GM23338 (cell line): Measurements from ENCODE around the gene CCDC40. TPM values are rescaled to one million over a fixed set of nuclear protein-coding genes. Genes with fewer than 3 reads are reported as not detected.
A peak's percentile ranks its signal among the peaks of the same experiment; 100 is the strongest.

Source experiments
- ATAC-seq: fragments of 200-7000 bp; cut with Tn5 transposase; 3 replicates; pipeline ENCODE4 v1.9.1; 2020
- DNase-seq: peaks from one replicate; pipeline ENCODE4 v3.0.0-alpha.2; 2015; ENCODE audit warnings: low spot score
- H2AFZ ChIP-seq: fragments of 200-600 bp; sonication (generic); 2 replicates; pipeline ENCODE4 v1.8.0; 2016; ENCODE audit warnings: antibody characterized with exemption, mild to moderate bottlenecking, moderate library complexity
- H3F3A ChIP-seq: fragments of 200-600 bp; sonication (generic); replicated peaks from 2 replicates; pipeline ENCODE4 v1.8.0; 2017; ENCODE audit warnings: antibody characterized with exemption, mixed run types, low read depth
- H3K27ac ChIP-seq: fragments of 200-600 bp; sonication (generic); 2 replicates; pipeline ENCODE4 v1.6.1; 2016; ENCODE audit warnings: low read depth
- H3K27me3 ChIP-seq: fragments of 200-600 bp; sonication (generic); 2 replicates; pipeline ENCODE4 v1.8.0; 2016; ENCODE audit warnings: mild to moderate bottlenecking, mixed run types, moderate library complexity; ENCODE audit not compliant: insufficient read depth
- H3K36me3 ChIP-seq: fragments of 200-600 bp; sonication (generic); 2 replicates; pipeline ENCODE4 v1.8.0; 2016; ENCODE audit warnings: mild to moderate bottlenecking; ENCODE audit not compliant: insufficient read depth
- H3K4me1 ChIP-seq: fragments of 200-600 bp; sonication (generic); 2 replicates; pipeline ENCODE4 v1.8.0; 2016; ENCODE audit warnings: mild to moderate bottlenecking, moderate library complexity; ENCODE audit not compliant: insufficient read depth
- H3K4me2 ChIP-seq: fragments of 200-600 bp; sonication (generic); 2 replicates; pipeline ENCODE4 v1.7.1; 2017; ENCODE audit warnings: mixed run types
- H3K4me3 ChIP-seq: fragments of 200-600 bp; sonication (generic); 2 replicates; pipeline ENCODE4 v1.6.1; 2016; ENCODE audit warnings: mixed run types
- H3K79me2 ChIP-seq: fragments of 200-600 bp; sonication (generic); replicated peaks from 2 replicates; pipeline ENCODE4 v1.8.0; 2017; ENCODE audit warnings: mild to moderate bottlenecking; ENCODE audit not compliant: insufficient read depth
- H3K9me2 ChIP-seq: fragments of 200-600 bp; sonication (generic); 2 replicates; pipeline ENCODE4 v1.8.0; 2017; ENCODE audit not compliant: insufficient read depth
- H4K20me1 ChIP-seq: fragments of 200-600 bp; sonication (generic); replicated peaks from 2 replicates; pipeline ENCODE4 v1.8.0; 2017; ENCODE audit warnings: mild to moderate bottlenecking; ENCODE audit not compliant: insufficient read depth
- H3K27ac Mint-ChIP-seq: 2 replicates; pipeline ENCODE4 v1.8.0; 2020; ENCODE audit warnings: inconsistent platforms, mild to moderate bottlenecking, moderate library complexity, mixed read lengths
- H3K27me3 Mint-ChIP-seq: 3 replicates; pipeline ENCODE4 v1.8.0; 2022; ENCODE audit warnings: low read depth, mild to moderate bottlenecking, moderate library complexity, mixed read lengths, inconsistent platforms; ENCODE audit not compliant: insufficient read depth, poor library complexity
- H3K36me3 Mint-ChIP-seq: 3 replicates; pipeline ENCODE4 v1.8.0; 2021; ENCODE audit warnings: low read depth, mild to moderate bottlenecking, inconsistent platforms, moderate library complexity, mixed read lengths
- H3K4me1 Mint-ChIP-seq: 3 replicates; pipeline ENCODE4 v1.8.0; 2020; ENCODE audit warnings: mild to moderate bottlenecking, inconsistent platforms, mixed read lengths
- H3K4me3 Mint-ChIP-seq: 3 replicates; pipeline ENCODE4 v1.8.0; 2021; ENCODE audit warnings: moderate library complexity, mild to moderate bottlenecking, inconsistent platforms, mixed read lengths
- H3K9me3 Mint-ChIP-seq: 3 replicates; pipeline ENCODE4 v1.8.0; 2020; ENCODE audit warnings: moderate library complexity, mild to moderate bottlenecking, inconsistent platforms, mixed read lengths
- CREB1 ChIP-seq: fragments of 250-450 bp; sonication (Bioruptor Pico); IDR thresholded peaks from 2 replicates; pipeline ENCODE4 v1.5.0; 2020; ENCODE audit warnings: low read depth, mild to moderate bottlenecking, moderate library complexity
- EZH2 ChIP-seq: fragments of 200-600 bp; sonication (generic); IDR thresholded peaks from one replicate; pipeline ENCODE4 v1.8.0; 2017; ENCODE audit warnings: antibody characterized with exemption, mild to moderate bottlenecking, low read depth; ENCODE audit not compliant: unreplicated experiment
- EZH2phosphoT487 ChIP-seq: fragments of 200-600 bp; sonication (generic); IDR thresholded peaks from one replicate; pipeline ENCODE4 v1.8.1; 2018; ENCODE audit warnings: antibody characterized with exemption; ENCODE audit not compliant: unreplicated experiment
- NANOG ChIP-seq: IDR thresholded peaks from 2 replicates; pipeline ENCODE4 v1.6.1; 2016; ENCODE audit warnings: antibody characterized with exemption, borderline replicate concordance
- POLR2AphosphoS5 ChIP-seq: IDR thresholded peaks from 2 replicates; pipeline ENCODE4 v1.6.1; 2016; ENCODE audit warnings: antibody characterized with exemption, low read depth
- STAT1 ChIP-seq: IDR thresholded peaks from one replicate; pipeline ENCODE4 v1.6.1; 2016; ENCODE audit warnings: antibody characterized with exemption; ENCODE audit not compliant: unreplicated experiment
- ZNF114 ChIP-seq: fragments of 250-450 bp; sonication (Bioruptor Pico); IDR thresholded peaks from 2 replicates; pipeline ENCODE4 v1.5.0; 2020; ENCODE audit warnings: mild to moderate bottlenecking, moderate library complexity
- ZNF331 ChIP-seq: fragments of 250-450 bp; sonication (Bioruptor Pico); IDR thresholded peaks from 2 replicates; pipeline ENCODE4 v1.5.0; 2020; ENCODE audit warnings: low read depth, mild to moderate bottlenecking, moderate library complexity
- polyA plus RNA-seq: library from polyadenylated mRNA; unstranded; fragments of >200 nt; fragmentation: Nextera tagmentation; extraction: Ambion mirVana; gene quantifications from 2 replicates; pipeline ENCODE4 v1.2.1, GENCODE V29; 2016
- total RNA-seq: library from RNA; depleted of rRNA; stranded (reverse); fragments of >200 nt; shearing (Covaris generic); gene quantifications from 2 replicates; pipeline ENCODE4 v1.2.3, GENCODE V29; 2014
- TF ChIP-seq, protein P1 (sequence below): IDR thresholded peaks from 2 replicates; pipeline ENCODE4 v1.6.1; 2016; ENCODE audit warnings: antibody characterized with exemption
- TF ChIP-seq, protein P2 (sequence below): IDR thresholded peaks from one replicate; pipeline ENCODE4 v1.6.1; 2018; ENCODE audit warnings: antibody characterized with exemption; ENCODE audit not compliant: unreplicated experiment

The CCDC40 gene
- total and polyA plus RNA-seq, 2 experiments from 2014 or later = 7.6 to 8.1 TPM

DNA sequence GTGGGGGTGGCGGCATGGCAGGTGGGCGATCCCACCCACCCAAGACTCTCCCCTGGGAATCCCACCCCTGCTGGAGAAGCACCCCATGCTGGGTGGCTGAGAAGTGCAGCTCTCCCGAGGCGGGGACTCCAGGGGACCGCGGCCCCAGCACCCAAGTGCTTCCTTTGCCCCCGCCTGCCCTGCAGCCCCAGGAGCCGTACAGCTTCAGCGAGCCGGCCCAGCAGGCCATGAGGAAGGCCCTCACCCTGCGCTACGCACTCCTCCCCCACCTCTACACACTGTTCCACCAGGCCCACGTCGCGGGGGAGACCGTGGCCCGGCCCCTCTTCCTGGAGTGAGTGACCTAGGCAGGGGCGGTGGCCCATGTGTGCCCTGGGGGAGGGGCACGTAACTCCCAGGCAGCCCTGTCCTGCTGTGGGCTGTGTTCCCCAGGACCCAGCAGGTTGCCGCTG is 76.6 kb downstream of the CCDC40 start:
- Histone ChIP-seq H3K4me2 (no peak overlapping the region; the same call in 1 of the 2 replicates), H3K36me3 (no peaks in the 10 kb centered on the region; the same call in 1 of the 2 replicates), H3F3A (0 out of 2 replicates have a peak, but pooled peaks cover 5% of the 10 kb centered on the region), H4K20me1 (no peaks in the 10 kb centered on the region), H3K4me3 (no peak overlapping the region), H3K27ac (no peak overlapping the region), H3K4me1 (peaks cover 3% of the 10 kb centered on the region; the same call in 1 of the 2 replicates), H3K79me2 (no peaks in the 10 kb centered on the region), H2AFZ (no peak overlapping the region), H3K9me2 (no peaks in the 10 kb centered on the region), H3K27me3 (no peaks in the 10 kb centered on the region)
- DNase-seq (peak; percentile 37), ATAC-seq (peak; percentile 69)
- H3K27me3 Mint-ChIP-seq = peaks cover 5% of the 10 kb centered on the region
- peak overlapping the region; percentile 78; the same call in 1 of the 2 replicates for H3K27ac Mint-ChIP-seq
- H3K4me3 Mint-ChIP-seq = no peak overlapping the region
- H3K9me3 Mint-ChIP-seq = no peaks in the 10 kb centered on the region; the same call in 1 of the 3 replicates
- TF ChIP-seq EZH2 (no peak), EZH2phosphoT487 (no peak), CREB1 (no peak), NANOG (no peak), ZNF114 (CRISPR knock-in tag) (no peak), POLR2AphosphoS5 (no peak)
- TF ChIP-seq, protein P1, sequence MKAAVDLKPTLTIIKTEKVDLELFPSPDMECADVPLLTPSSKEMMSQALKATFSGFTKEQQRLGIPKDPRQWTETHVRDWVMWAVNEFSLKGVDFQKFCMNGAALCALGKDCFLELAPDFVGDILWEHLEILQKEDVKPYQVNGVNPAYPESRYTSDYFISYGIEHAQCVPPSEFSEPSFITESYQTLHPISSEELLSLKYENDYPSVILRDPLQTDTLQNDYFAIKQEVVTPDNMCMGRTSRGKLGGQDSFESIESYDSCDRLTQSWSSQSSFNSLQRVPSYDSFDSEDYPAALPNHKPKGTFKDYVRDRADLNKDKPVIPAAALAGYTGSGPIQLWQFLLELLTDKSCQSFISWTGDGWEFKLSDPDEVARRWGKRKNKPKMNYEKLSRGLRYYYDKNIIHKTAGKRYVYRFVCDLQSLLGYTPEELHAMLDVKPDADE = no peak
- TF ChIP-seq, protein P2, sequence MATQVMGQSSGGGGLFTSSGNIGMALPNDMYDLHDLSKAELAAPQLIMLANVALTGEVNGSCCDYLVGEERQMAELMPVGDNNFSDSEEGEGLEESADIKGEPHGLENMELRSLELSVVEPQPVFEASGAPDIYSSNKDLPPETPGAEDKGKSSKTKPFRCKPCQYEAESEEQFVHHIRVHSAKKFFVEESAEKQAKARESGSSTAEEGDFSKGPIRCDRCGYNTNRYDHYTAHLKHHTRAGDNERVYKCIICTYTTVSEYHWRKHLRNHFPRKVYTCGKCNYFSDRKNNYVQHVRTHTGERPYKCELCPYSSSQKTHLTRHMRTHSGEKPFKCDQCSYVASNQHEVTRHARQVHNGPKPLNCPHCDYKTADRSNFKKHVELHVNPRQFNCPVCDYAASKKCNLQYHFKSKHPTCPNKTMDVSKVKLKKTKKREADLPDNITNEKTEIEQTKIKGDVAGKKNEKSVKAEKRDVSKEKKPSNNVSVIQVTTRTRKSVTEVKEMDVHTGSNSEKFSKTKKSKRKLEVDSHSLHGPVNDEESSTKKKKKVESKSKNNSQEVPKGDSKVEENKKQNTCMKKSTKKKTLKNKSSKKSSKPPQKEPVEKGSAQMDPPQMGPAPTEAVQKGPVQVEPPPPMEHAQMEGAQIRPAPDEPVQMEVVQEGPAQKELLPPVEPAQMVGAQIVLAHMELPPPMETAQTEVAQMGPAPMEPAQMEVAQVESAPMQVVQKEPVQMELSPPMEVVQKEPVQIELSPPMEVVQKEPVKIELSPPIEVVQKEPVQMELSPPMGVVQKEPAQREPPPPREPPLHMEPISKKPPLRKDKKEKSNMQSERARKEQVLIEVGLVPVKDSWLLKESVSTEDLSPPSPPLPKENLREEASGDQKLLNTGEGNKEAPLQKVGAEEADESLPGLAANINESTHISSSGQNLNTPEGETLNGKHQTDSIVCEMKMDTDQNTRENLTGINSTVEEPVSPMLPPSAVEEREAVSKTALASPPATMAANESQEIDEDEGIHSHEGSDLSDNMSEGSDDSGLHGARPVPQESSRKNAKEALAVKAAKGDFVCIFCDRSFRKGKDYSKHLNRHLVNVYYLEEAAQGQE = no peak
- H3K36me3 Mint-ChIP-seq = peaks cover 23% of the 10 kb centered on the region; the same call in 2 of the 3 replicates
- peaks cover 14% of the 10 kb centered on the region for H3K4me1 Mint-ChIP-seq

DNA sequence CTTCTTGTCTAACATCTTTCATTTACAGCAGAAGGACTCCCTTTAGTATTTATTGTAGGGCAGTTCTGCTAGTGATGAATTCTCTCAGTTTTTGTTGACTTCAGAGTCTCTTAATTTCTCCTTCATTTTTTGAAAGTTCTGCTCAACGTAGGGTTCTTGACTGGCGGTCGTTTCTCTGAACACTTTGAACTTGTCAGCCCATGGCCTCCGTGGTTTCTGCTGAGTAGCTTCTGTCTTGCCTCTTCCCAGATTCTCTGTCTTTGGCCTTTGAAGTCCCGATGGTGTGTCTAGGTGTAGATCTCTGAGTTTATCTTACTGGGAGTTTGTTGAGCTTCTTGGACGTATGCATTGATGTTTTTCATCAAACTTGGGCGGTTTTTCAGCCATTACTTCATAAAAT is 78.3 kb downstream of the CCDC40 start:
- Histone ChIP-seq H2AFZ (no peak overlapping the region), H3K4me3 (no peak overlapping the region), H3K27ac (no peak overlapping the region), H3K79me2 (no peaks in the 10 kb centered on the region), H3K4me2 (no peak overlapping the region), H3K36me3 (no peaks in the 10 kb centered on the region; the same call in 1 of the 2 replicates), H3K4me1 (peaks cover 3% of the 10 kb centered on the region; the same call in 1 of the 2 replicates), H3K27me3 (no peaks in the 10 kb centered on the region), H3F3A (0 out of 2 replicates have a peak, but pooled peaks cover 5% of the 10 kb centered on the region), H4K20me1 (no peaks in the 10 kb centered on the region), H3K9me2 (no peaks in the 10 kb centered on the region)
- Mint-ChIP-seq H3K9me3 (no peaks in the 10 kb centered on the region; the same call in 1 of the 3 replicates), H3K4me3 (no peak overlapping the region), H3K27ac (no peak overlapping the region), H3K4me1 (peaks cover 14% of the 10 kb centered on the region), H3K36me3 (peaks cover 23% of the 10 kb centered on the region; the same call in 2 of the 3 replicates), H3K27me3 (peaks cover 5% of the 10 kb centered on the region)
- ATAC-seq (no peak), DNase-seq (no peak)
- TF ChIP-seq NANOG (no peak), ZNF114 (CRISPR knock-in tag) (no peak), POLR2AphosphoS5 (no peak), EZH2 (no peak), ZNF331 (CRISPR knock-in tag) (no peak), STAT1 (no peak), EZH2phosphoT487 (no peak)
- TF ChIP-seq, protein P2 = no peak
- TF ChIP-seq, protein P1 = no peak
